ENCODE results near the gene WDHD1.
"Not testable (repeated sequence)": the region's sequence is repeated elsewhere in the genome, so short reads cannot be mapped to it uniquely, and the experiment has no call there.

WDHD1 gene

DNA sequence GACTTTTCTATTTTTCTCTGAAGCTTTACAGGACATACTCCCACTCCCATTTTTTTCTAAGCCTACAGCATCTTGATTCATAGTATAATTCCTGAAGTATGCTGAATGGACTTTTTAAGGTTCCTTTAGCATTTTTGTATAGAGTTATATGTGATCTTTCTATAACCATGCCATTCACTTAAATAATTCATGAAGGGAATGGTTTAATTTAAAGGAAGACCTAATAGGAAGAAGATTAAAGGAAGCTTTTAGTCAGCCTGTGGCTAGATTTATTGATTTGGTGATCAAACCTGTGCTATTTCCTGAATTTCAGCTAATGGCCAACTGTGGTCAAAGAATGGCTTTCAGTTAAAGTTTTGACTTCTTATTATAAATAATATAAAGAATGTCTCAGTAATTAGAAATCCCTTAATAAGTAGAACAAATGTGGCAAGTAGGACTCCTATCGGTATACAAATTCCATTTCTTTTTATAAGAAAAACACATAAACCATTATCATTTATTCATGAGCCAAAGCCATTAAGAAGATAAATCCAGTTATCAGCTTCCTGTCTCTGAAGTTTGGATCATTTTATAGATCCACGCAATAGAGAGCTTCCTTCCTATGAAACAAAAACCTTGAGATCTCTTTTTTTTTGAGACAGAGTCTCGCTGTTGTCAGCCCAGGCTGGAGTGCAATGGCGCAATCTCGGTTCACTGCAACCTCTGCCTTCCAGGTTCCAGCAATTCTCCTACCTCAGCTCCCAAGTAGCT is 20.6 kb upstream of the WDHD1 start:
- no peak for DNase-seq (ENCODE audit: low spot score)

- no peak for DNase-seq (ENCODE audit: low spot score)
Observed at GRCh38 chr14:55045087-55045486, 18.2 kb upstream of the WDHD1 start.

- no peak for DNase-seq (ENCODE audit: low spot score)
Observed at GRCh38 chr14:55043528-55043927, 16.6 kb upstream of the WDHD1 start.

- no peak for DNase-seq (ENCODE audit: low spot score)
Observed at GRCh38 chr14:55038708-55039107, 11.8 kb upstream of the WDHD1 start.

DNA sequence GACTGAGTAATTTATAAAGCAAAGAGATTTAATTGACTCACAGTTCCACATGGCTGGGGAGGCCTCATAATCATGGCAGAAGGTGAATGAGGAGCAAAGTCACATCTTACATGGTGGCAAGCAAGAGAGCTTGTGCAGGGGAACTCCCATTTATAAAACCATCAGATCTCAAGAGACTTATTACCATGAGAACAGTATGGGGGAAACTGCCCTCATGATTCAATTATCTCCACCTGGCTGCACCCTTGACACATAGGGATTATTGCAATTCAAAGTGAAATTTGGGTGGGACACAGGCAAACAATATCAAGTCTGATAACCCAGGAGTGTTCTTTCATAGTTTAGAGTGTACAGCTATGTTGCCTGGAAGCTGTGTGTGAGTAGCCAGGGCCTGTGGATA is 11.1 kb upstream of the WDHD1 start:
- DNase-seq (ENCODE audit: low spot score), result not testable (repeated sequence)

- DNase-seq (ENCODE audit: low spot score), result no peak
Observed at GRCh38 chr14:55031190-55031589, 4.3 kb upstream of the WDHD1 start.

- no peak for DNase-seq (ENCODE audit: low spot score)
Observed at GRCh38 chr14:55028476-55028875, 1.6 kb upstream of the WDHD1 start.

GRCh38 chr14:55028066-55028465 is 1.2 kb upstream of the WDHD1 start:
- DNase-seq (ENCODE audit: low spot score), result peak; percentile 14

GRCh38 chr14:55026441-55026792 is 482 bp downstream of the WDHD1 start:
- no peak for DNase-seq (ENCODE audit: low spot score)

DNA sequence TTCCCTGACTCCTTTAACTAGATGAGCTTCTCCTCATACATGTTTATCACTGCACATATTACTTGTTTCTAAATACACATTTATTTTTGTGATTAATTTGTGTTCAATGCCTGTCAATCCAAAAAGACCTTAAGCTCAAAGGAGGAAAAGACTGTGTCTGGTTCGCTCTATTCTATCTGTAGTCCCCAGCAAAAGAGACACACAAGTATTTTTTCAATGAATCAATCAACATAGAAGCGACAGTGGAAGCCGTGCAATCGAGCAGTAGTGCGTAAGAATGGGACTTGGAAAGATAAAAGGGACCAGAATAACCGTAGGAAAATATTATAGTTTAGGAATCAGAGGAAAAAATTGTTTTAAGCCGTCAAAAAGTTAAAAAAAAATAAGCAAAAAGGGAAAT is 951 bp downstream of the WDHD1 start:
- DNase-seq (ENCODE audit: low spot score), result no peak

DNA sequence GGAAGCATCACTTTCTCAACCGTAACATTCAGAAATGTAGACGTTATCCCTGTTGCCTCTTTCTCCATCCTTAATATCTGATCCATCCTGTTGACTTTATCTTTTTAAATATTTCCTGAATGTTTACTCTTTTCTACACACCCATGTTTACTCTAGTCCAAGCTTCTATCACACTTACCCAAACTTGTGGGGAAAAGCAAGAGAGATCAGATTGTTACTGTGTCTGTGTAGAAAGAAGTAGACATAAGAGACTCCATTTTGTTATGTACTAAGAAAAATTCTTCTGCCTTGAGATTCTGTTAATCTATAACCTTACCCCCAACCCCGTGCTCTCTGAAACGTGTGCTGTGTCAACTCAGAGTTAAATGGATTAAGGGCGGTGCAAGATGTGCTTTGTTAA is 2.5 kb downstream of the WDHD1 start:
- DNase-seq (ENCODE audit: low spot score), result not testable (repeated sequence)

DNA sequence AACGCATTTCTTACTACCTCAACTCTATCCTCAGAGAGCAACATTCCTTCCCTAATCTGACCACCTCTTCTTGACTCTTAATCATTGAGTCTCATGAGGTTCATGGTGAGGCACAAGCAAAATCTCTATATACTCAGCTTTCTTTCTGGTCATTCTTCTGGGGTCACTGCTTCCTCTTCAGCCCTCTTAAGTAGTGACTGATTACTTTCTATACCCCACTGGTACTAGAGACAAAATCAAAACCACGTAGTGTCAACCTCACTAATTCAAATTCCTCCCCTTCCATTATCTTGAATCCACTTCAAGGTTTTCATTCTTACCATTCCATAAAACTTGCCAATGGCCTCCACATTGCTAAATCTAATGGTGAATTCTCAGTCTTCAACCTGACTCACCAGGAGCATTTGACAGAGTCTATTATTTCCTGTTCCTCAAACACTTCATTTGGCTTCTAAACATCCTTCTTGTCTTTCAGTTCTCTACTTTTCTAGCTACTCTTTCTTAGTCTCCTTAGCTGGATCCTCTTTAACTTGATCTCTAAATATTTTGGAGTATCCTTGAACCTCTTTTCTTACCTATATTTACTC is 6.8 kb downstream of the WDHD1 start:
- no peak for DNase-seq (ENCODE audit: low spot score)

DNA sequence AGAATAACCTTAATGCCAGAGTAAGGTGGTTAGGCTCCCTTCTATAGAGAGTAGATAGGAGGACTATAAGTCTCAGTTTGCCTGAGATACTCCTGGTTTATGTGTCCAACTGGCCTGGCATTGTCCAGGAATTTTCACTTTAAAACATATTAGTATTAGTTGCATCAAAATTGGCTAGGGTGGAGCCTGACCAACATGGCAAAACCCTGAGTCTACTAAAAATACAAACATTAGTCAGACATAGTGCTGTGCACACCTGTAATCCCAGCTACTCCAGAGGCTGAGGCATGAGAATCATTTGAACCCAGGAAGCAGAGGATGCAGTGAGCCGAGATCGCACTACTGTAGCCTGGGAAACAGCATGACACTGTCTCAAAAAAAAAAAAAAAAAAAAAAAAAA is 11.9 kb downstream of the WDHD1 start:
- no peak for DNase-seq (ENCODE audit: low spot score)

- DNase-seq (ENCODE audit: low spot score), result no peak
Observed at GRCh38 chr14:55005071-55005470, 21.8 kb downstream of the WDHD1 start.

GRCh38 chr14:55000381-55000780 is 26.5 kb downstream of the WDHD1 start:
- DNase-seq (ENCODE audit: low spot score), result no peak

- no peak for DNase-seq (ENCODE audit: low spot score)
Observed at GRCh38 chr14:54985156-54985555, 41.7 kb downstream of the WDHD1 start.

DNA sequence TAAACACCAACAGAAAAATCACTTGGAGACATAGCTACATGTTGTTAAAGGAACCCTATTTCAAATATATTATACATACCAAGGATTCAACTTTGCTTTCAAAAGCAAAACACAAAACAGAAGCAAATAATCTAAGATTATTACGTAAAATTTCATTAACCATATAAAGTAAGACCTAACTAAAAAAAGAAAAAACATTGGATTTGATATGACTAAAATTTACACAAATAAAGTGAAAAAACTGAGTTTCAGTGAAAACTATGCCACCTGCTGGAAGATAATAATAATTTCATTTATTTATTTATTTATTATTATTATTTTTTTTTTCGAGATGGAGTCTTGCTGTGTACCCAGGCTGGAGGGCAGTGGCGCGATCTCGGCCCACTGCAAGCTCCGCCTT is 45.2 kb downstream of the WDHD1 start:
- peak; percentile 7 for DNase-seq (ENCODE audit: low spot score)

DNA sequence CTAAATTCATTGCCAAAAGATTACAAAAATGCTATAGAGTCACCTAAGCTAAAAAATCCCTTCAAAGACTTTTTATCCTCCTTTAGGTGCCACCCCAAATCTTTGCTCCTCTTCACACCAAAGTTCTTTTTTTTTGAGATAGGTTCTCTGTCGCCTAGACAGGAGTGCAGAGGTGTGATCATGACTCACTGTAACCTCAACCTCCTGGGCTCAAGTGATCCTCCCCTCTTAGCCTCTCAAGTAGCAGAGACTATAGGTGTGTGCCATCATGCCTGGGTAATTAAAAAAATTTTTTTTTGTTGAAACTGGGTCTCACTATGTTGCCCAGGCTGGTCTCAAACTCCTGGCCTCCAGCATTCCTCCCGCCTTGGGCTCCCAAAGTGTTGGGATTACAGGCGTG is 47.9 kb downstream of the WDHD1 start:
- no peak for DNase-seq (ENCODE audit: low spot score)

DNA sequence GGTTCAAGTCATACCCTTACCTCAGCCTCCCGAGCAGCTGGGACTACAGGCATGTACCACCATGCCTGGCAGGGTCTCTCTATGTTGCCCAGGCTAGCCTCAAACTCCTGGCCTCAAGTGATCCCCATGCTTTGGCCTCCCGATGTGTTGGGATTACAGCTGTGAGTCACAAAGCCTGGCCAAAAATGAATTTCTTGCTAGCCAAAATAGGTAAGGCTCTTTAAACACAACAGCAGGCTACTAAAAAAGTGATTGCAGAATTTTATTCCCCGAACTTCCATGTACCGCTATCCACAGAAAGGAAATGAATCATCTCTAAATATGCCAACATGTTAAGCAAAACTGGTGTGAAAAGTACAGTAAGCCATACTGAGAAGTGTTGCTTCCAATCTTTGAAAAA is 50.6 kb downstream of the WDHD1 start:
- no peak for DNase-seq (ENCODE audit: low spot score)

- no peak for DNase-seq (ENCODE audit: low spot score)
Observed at GRCh38 chr14:54975856-54976255, 51.0 kb downstream of the WDHD1 start.

DNA sequence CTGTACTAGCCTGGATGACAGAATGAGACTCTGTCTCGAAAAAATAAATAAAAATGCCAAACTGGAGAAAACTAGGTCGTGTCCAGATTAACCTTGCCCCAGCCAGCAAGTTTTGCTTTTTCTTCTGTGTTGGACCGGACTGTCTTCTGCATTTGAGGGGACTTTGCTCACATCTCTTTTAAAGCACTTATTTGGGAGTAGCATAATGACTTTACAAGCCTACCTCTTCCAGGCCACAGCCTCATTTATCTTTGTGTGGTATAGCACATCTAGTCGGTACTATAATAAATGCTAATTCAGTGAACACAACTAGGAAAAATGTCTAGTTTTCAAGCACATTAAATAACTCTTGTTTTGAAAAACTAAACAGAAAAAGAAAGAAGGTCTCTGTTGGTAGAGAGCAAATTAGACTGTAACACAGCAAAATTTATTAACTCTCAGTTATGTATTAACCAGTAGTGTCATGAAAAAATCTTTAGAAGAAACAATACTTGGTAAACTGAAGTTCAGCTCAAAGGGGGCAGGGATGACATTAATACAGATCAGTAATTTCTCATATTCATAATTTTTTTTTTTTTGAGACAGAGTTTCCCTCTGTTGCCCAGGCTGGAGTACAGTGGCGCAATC is 52.0 kb downstream of the WDHD1 start:
- no peak for DNase-seq (ENCODE audit: low spot score)

DNA sequence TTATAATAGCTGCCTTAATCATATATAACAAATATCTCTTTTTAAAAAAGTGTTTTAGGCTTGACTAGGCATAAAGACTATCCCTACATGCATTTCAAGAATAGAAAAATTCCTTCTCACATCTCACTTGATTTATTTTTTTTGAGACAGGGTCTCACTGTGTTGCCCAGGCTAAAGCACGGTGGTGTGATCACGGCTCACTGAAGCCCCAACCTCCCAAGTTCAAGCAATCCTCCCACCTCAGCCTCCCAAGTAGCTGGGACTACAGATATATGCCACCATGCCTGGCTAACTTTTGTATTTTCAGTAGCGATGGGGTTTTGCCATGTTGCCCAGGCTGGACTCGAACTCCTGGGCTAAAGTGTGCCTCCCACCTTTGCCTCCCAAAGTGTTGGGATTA is 59.4 kb downstream of the WDHD1 start:
- no peak for DNase-seq (ENCODE audit: low spot score)

- no peak for DNase-seq (ENCODE audit: low spot score)
Observed at GRCh38 chr14:54955143-54955542, 71.8 kb downstream of the WDHD1 start.

- not testable (repeated sequence) for DNase-seq (ENCODE audit: low spot score)
Observed at GRCh38 chr14:54953609-54954008, 73.3 kb downstream of the WDHD1 start.
